OCI-LY3 (cell line): ENCODE measurements around the gene DNM1.

Experiments used
- H2AFZ ChIP-seq: fragments of 200-600, 300-600 bp; shearing (Covaris generic); 2 replicates; pipeline ENCODE4 v1.6.0; 2014; ENCODE audit warnings: antibody characterized with exemption, low read depth, low read length
- H3K27ac ChIP-seq: fragments of 200-600, 300-600 bp; sonication (generic); 2 replicates; pipeline ENCODE4 v1.5.1; 2014; ENCODE audit warnings: mild to moderate bottlenecking, low read length, moderate library complexity, mixed read lengths
- H3K27me3 ChIP-seq: fragments of 200-600, 300-600 bp; sonication (generic); 2 replicates; pipeline ENCODE4 v1.6.1; 2014; ENCODE audit warnings: low read depth, low read length, mixed read lengths
- H3K36me3 ChIP-seq: fragments of 200-600, 300-600 bp; sonication (generic); replicated peaks from 2 replicates; pipeline ENCODE3; 2014; ENCODE audit warnings: low read depth, low read length, mixed read lengths
- H3K4me1 ChIP-seq: fragments of 300-600, 200-600 bp; sonication (generic); 2 replicates; pipeline ENCODE4 v1.6.1; 2014; ENCODE audit warnings: low read length, mixed read lengths
- H3K4me2 ChIP-seq: fragments of 200-600, 300-600 bp; sonication (generic); 2 replicates; pipeline ENCODE4 v1.6.1; 2014; ENCODE audit warnings: low read length, mixed read lengths
- H3K4me3 ChIP-seq: fragments of 300-600, 200-600 bp; sonication (generic); 2 replicates; pipeline ENCODE4 v1.5.1; 2014; ENCODE audit warnings: antibody characterized with exemption, mild to moderate bottlenecking, low read length, moderate library complexity
- H3K79me2 ChIP-seq: fragments of 300-600, 200-600 bp; shearing (Covaris generic); 2 replicates; pipeline ENCODE4 v1.6.1; 2014; ENCODE audit warnings: mild to moderate bottlenecking, low read length, mixed read lengths
- H3K9ac ChIP-seq: fragments of 300-600, 200-600 bp; shearing (Covaris generic); 2 replicates; pipeline ENCODE4 v1.6.0; 2014; ENCODE audit warnings: mild to moderate bottlenecking, low read length, moderate library complexity
- H3K9me3 ChIP-seq: fragments of 200-600, 300-600 bp; shearing (Covaris generic); 2 replicates; pipeline ENCODE4 v1.6.1; 2014; ENCODE audit warnings: low read length, mixed read lengths; ENCODE audit not compliant: insufficient read depth
- H4K20me1 ChIP-seq: fragments of 200-600, 300-600 bp; sonication (generic); 2 replicates; pipeline ENCODE4 v1.6.1; 2016; ENCODE audit warnings: low read length, mixed read lengths; ENCODE audit not compliant: insufficient read depth
- CTCF ChIP-seq: fragments of 200-600, 300-600 bp; sonication (generic); IDR thresholded peaks from 2 replicates; pipeline ENCODE4 v1.5.1; 2014; ENCODE audit warnings: antibody characterized with exemption, low read length, low read depth
- EZH2phosphoT487 ChIP-seq: fragments of 200-600 bp; shearing (Covaris generic); IDR thresholded peaks from 2 replicates; pipeline ENCODE4 v1.6.1; 2018; ENCODE audit warnings: antibody characterized with exemption, mixed run types, low read depth

Gene DNM1

DNA sequence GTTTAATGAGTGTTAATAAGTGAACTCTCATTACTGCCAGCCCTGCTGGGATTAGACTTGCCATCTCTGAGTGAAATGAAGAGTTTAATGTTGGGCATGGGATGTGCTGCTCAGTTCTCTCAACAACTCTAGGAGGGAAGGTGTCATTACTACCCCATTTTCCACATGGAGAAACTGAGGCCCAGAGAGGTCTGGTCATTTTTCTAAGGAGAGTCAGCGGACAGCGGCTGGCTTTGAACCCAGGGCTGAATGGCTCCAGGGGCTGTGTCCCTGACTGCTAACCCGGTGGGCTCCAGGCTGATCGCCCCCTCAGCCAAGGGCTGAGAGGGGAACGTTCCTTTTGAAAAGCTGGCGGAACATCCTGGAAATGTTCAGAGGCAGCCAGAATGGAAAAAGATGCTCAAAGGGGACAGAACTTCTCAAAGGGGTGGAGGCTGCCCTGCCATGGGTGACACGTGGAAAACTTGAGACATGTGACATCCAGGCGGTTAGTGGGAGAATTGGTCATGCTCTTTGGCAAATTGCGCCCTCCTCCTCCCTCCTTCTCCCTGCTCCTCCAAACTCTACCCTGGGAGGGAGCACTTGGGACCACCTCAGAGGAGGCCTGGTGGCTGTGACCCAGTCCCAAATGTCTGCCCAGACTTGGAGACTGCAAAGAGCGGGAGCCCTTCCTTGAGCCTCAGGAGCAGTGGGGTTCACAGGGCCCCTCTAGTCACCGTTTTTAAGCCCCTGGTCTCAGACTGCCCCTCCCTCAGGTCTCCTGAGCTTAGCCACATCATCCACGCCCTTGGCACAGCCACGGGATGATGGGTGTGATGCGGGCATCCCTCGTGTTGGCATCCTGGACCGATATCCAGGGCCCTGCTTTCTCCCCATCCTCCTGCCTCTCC, 28.7 kb downstream of the DNM1 start:
- H3K4me1 ChIP-seq: no peaks in the 10 kb centered on the region
- TF ChIP-seq CTCF: no peak
- no peak for TF ChIP-seq EZH2phosphoT487

DNA sequence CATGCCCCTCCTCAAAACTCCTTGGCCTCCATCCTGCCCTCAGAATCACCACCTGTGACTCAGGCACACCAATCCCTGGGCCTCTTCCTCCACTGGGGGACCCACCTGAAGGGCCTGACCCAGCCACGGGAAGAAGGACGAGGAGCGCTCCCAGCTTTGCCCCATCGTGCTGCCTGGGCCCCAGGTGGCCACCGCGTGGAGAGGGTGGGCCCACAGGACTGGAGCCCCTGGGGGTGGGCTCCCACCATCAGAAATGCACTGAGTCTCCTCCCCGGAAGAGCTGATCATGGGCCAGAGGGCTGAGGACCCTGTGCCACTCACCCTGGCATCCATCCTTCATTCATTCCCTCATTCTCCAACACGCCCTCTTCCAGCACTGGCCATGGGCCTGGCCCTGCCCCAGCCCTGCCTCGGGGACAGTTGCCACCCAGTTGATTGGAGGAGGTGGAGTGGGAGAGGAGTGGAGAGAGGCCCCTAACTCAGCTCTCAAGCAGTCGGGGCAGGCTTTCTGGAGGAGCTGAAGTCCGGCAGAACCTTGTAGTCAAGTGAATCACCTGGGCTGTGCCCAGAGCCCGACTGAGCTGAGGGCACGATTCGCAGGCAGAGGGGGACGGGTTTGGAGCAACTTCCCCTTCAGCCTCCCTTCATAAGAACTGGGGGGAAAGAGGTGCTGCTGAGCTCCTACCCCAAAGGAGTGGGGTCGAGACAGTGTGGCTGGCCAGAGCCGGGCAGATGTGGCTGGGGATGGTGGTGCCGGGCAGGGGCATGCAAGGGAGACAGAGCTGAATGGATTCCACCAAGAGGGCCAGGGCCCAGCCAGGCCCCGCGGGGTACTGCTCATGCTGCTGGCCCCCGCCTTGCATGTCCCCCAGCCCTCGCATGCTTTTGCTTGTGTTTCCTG, 29.6 kb downstream of the DNM1 start:
- H3K79me2 ChIP-seq: no peaks in the 10 kb centered on the region
- H3K36me3 ChIP-seq: no peaks in the 10 kb centered on the region
- no peak overlapping the region for H3K27ac ChIP-seq
- H3K9ac ChIP-seq: no peak overlapping the region
- TF ChIP-seq CTCF: no peak
- no peak for TF ChIP-seq EZH2phosphoT487
- H3K27me3 ChIP-seq: 0 out of 2 replicates have a peak, but pooled peaks cover 7% of the 10 kb centered on the region
- no peak overlapping the region for H2AFZ ChIP-seq
- H3K4me1 ChIP-seq: no peaks in the 10 kb centered on the region
- H4K20me1 ChIP-seq: no peaks in the 10 kb centered on the region
- no peak overlapping the region for H3K4me2 ChIP-seq
- H3K9me3 ChIP-seq: no peaks in the 10 kb centered on the region
- no peak overlapping the region for H3K4me3 ChIP-seq

More for the DNA sequence above, 28.7 kb downstream of the DNM1 start:
- Histone ChIP-seq H4K20me1 (no peaks in the 10 kb centered on the region), H3K36me3 (no peaks in the 10 kb centered on the region), H3K4me2 (no peak overlapping the region), H3K79me2 (no peaks in the 10 kb centered on the region), H3K27ac (no peak overlapping the region), H3K9ac (no peak overlapping the region), H3K9me3 (no peaks in the 10 kb centered on the region), H3K27me3 (0 out of 2 replicates have a peak, but pooled peaks cover 7% of the 10 kb centered on the region), H3K4me3 (no peak overlapping the region), H2AFZ (no peak overlapping the region)

GRCh38 chr9:128233817-128234406, 30.7 kb downstream of the DNM1 start:
- Histone ChIP-seq H3K4me1 (no peaks in the 10 kb centered on the region), H3K36me3 (no peaks in the 10 kb centered on the region), H3K27me3 (0 out of 2 replicates have a peak, but pooled peaks cover 7% of the 10 kb centered on the region), H2AFZ (no peak overlapping the region), H4K20me1 (no peaks in the 10 kb centered on the region), H3K27ac (no peak overlapping the region), H3K4me3 (no peak overlapping the region), H3K4me2 (no peak overlapping the region), H3K9ac (no peak overlapping the region), H3K79me2 (no peaks in the 10 kb centered on the region), H3K9me3 (no peaks in the 10 kb centered on the region)
- TF ChIP-seq EZH2phosphoT487: no peak
- no peak for TF ChIP-seq CTCF
